Measurements from ENCODE around the gene CT47C1. TPM values are rescaled to one million over a fixed set of nuclear protein-coding genes. Genes with fewer than 3 reads are reported as not detected.
"Not testable (repeated sequence)": the region's sequence is repeated elsewhere in the genome, so short reads cannot be mapped to it uniquely, and the experiment has no call there.

CT47C1 gene
- total RNA-seq, result not detected

GRCh38 chrX:119072744-119073143 lies at the start of gene CT47C1:
TSS of gene CT47C1 (plus strand) at chrX:119072993. CDS start at chrX:119073226, 233 bp downstream.
- Mint-ChIP-seq H3K36me3 (ENCODE audit: low read depth) (no peaks in the 10 kb centered on the region), H3K4me1 (no peaks in the 10 kb centered on the region), H3K9me3 (no peaks in the 10 kb centered on the region), H3K27ac (no peak within 1 kb of the TSS), H3K27me3 (no peaks in the 10 kb centered on the region), H3K4me3 (no peak within 1 kb of the TSS)
- POLR2A ChIA-PET, result no interaction called here
- DNase-seq, result no peak
- CTCF ChIA-PET, result no interaction called here

DNA sequence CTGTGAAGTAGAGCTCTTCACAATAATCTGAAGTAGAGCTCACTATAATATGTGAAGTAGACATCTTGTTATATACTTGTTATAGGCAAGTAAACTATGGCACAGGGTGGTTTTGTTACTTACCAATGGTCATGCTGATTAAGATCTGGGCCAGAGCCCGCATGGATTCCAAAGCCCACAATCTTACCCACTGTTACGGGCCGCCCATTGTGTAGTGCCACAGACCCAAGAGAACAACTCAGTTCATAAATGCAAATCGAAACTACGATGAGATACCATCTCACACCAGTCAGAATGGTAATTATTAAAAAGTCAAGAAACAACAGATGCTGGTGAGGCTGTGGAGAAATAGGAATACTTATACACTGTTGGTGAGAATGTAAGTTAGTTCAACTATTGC lies 46.9 kb upstream of the CT47C1 start:
- no peak for DNase-seq
- POLR2A ChIA-PET, result no interaction called here
- CTCF ChIA-PET, result no interaction called here
- no peaks in the 10 kb centered on the region for H3K36me3 Mint-ChIP-seq (ENCODE audit: low read depth)
- no peak overlapping the region for H3K27ac Mint-ChIP-seq
- H3K4me3 Mint-ChIP-seq, result no peak overlapping the region
- H3K27me3 Mint-ChIP-seq, result no peaks in the 10 kb centered on the region
- H3K9me3 Mint-ChIP-seq, result no peaks in the 10 kb centered on the region
- no peaks in the 10 kb centered on the region for H3K4me1 Mint-ChIP-seq

DNA sequence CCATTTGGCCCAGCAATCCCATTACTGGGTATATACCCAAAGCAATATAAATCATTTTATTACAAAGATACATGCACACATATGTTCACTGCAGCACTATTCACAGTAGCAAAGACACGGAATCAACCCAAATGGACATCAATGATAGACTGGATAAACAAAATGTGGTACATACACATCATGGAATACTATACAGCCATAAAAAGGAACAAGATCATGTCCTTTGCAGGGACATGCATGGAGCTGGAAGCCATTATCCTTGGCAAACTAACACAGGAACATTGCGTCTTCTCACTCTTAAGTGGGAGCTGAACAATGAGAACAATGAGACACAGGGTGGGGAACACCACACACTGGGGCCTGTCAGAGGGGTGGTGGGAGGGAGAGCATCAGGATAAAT lies 46.4 kb upstream of the CT47C1 start:
- H3K36me3 Mint-ChIP-seq (ENCODE audit: low read depth); H3K4me1 Mint-ChIP-seq; DNase-seq; H3K27ac Mint-ChIP-seq; CTCF ChIA-PET; H3K4me3 Mint-ChIP-seq; POLR2A ChIA-PET; H3K27me3 Mint-ChIP-seq; H3K9me3 Mint-ChIP-seq: not testable (repeated sequence)

DNA sequence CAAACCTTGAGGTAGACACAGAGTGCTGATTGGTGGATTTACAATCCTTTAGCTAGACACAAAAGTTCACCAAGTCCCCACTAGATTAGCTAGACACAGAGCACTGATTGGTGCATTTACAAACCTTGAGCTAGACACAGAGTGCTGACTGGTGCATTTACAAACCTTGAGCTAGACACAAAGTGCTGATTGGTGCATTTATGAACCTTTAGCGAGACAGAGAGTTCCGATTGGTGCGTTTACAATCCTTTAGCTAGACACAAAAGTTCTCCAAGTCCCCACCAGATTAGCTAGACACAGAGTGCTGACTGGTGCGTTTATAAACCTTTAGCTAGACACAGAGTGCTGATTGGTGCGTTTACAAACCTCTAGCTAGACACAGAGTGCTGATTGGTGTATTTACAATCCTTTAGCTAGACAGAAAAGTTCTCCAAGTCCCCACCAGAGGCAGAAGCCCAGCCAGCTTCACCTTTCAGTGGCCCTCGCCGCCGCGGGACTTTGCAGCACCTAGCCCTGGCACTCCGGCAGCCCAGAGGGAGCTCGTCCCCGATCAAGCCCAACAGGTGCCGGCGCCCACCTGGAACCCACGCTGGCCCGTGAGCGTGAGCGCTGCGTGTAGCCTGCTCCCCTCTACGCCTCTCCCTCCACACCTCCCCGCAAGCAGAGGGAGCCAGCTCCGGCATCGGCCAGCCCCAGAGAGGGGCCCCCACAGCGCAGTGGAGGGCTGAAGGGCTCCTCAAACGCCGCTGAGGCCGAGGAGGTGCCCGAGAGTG lies 44.6 kb upstream of the CT47C1 start:
- DNase-seq; H3K27me3 Mint-ChIP-seq; H3K27ac Mint-ChIP-seq; H3K9me3 Mint-ChIP-seq; POLR2A ChIA-PET; H3K4me1 Mint-ChIP-seq; H3K4me3 Mint-ChIP-seq; H3K36me3 Mint-ChIP-seq (ENCODE audit: low read depth): not testable (repeated sequence)
- CTCF ChIA-PET, result interaction anchor here (0.8 kb wide), 1 partner anchor 24 kb away, joined by 3 read pairs; no protein-coding TSS in a partner anchor

- no peak overlapping the region for H3K27ac Mint-ChIP-seq
These were observed 44.0 kb upstream of the CT47C1 start for GRCh38 chrX:119028733-119029330.

DNA sequence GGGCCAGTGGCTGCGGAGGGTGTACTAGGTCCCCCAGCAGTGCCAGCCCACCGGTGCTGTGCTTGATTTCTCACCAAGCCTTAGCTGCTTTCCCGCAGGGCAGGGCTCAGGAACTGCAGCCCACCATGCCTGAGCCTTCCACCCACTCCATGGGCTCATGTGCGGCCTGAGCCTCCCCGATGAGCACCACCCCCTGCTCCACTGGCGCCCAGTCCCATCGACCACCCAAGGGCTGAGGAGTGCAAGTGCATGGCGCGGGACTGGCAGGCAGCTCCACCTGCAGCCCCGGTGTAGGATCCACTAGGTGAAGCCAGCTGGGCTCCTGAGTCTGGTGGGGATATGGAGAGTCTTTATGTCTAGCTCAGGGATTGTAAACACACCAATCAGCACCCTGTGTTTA lies 43.1 kb upstream of the CT47C1 start:
- H3K36me3 Mint-ChIP-seq (ENCODE audit: low read depth); H3K27me3 Mint-ChIP-seq; H3K9me3 Mint-ChIP-seq; H3K27ac Mint-ChIP-seq; H3K4me1 Mint-ChIP-seq; CTCF ChIA-PET; POLR2A ChIA-PET; DNase-seq; H3K4me3 Mint-ChIP-seq: not testable (repeated sequence)

More at GRCh38 chrX:119028733-119029330, 44.0 kb upstream of the CT47C1 start:
- POLR2A ChIA-PET, result no interaction called here
- no peaks in the 10 kb centered on the region for H3K9me3 Mint-ChIP-seq
- H3K27me3 Mint-ChIP-seq, result peaks cover 2% of the 10 kb centered on the region
- H3K36me3 Mint-ChIP-seq (ENCODE audit: low read depth), result no peaks in the 10 kb centered on the region
- DNase-seq, result no peak
- no peaks in the 10 kb centered on the region for H3K4me1 Mint-ChIP-seq
- no peak overlapping the region for H3K4me3 Mint-ChIP-seq
- CTCF ChIA-PET, result no interaction called here

GRCh38 chrX:119030990-119031389 lies 41.8 kb upstream of the CT47C1 start:
- no peaks in the 10 kb centered on the region for H3K4me1 Mint-ChIP-seq
- H3K4me3 Mint-ChIP-seq, result no peak overlapping the region
- H3K36me3 Mint-ChIP-seq (ENCODE audit: low read depth), result no peaks in the 10 kb centered on the region
- peaks cover 2% of the 10 kb centered on the region for H3K27me3 Mint-ChIP-seq
- DNase-seq, result no peak
- peaks cover 2% of the 10 kb centered on the region for H3K9me3 Mint-ChIP-seq
- POLR2A ChIA-PET, result no interaction called here
- no peak overlapping the region for H3K27ac Mint-ChIP-seq
- CTCF ChIA-PET, result no interaction called here

GRCh38 chrX:119036107-119037029 lies 36.4 kb upstream of the CT47C1 start:
- Mint-ChIP-seq H3K9me3 (peaks cover 2% of the 10 kb centered on the region), H3K4me3 (no peak overlapping the region), H3K36me3 (ENCODE audit: low read depth) (no peaks in the 10 kb centered on the region), H3K27ac (no peak overlapping the region), H3K27me3 (peaks cover 2% of the 10 kb centered on the region), H3K4me1 (no peaks in the 10 kb centered on the region)
- POLR2A ChIA-PET, result no interaction called here
- CTCF ChIA-PET, result no interaction called here
- DNase-seq, result no peak

DNA sequence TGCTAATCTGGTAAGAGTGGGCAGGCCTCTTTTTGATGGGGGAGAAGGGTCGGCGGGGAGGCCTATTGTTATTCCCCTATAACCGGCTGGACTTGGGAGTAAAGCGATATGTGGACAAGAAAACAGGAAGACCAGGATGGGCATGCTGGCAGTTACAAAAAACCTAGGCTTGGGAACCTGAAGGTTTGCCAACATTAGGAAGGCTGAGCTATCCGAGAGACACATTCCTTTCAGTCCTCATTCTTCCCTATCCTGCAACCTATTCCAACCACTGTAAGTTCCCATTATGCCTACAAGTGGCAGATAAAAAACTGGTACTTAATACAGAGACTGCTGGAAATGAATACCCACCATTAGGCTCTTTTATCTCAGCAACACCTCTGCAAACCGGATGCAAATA lies 32.4 kb upstream of the CT47C1 start:
- Mint-ChIP-seq H3K27ac (no peak overlapping the region), H3K4me3 (no peak overlapping the region), H3K9me3 (no peaks in the 10 kb centered on the region), H3K27me3 (no peaks in the 10 kb centered on the region), H3K4me1 (no peaks in the 10 kb centered on the region), H3K36me3 (ENCODE audit: low read depth) (no peaks in the 10 kb centered on the region)
- DNase-seq, result no peak
- POLR2A ChIA-PET, result no interaction called here
- CTCF ChIA-PET, result no interaction called here

DNA sequence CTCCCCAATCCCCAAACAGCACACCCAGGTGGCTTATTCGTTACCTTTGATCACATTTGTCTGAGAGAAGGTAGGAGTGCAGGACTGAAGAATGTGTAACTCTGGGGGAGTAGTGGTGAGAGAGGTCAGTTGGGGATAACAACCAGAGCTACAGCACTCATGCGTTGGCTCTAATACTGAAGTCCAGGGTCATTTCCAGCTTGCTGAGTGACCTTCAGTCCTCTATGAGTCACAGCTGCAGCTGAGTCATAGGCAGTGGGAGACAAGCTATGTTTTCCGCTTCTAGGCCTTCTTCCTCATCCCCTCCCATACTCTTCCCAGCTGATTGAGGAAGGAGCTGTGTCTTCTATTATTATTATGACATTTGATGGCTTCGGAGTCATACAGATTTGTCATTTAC lies 31.6 kb upstream of the CT47C1 start:
- no peaks in the 10 kb centered on the region for H3K36me3 Mint-ChIP-seq (ENCODE audit: low read depth)
- H3K4me1 Mint-ChIP-seq, result no peaks in the 10 kb centered on the region
- H3K27ac Mint-ChIP-seq, result no peak overlapping the region
- no peaks in the 10 kb centered on the region for H3K27me3 Mint-ChIP-seq
- CTCF ChIA-PET, result no interaction called here
- no peak overlapping the region for H3K4me3 Mint-ChIP-seq
- POLR2A ChIA-PET, result no interaction called here
- no peak for DNase-seq
- no peaks in the 10 kb centered on the region for H3K9me3 Mint-ChIP-seq

DNA sequence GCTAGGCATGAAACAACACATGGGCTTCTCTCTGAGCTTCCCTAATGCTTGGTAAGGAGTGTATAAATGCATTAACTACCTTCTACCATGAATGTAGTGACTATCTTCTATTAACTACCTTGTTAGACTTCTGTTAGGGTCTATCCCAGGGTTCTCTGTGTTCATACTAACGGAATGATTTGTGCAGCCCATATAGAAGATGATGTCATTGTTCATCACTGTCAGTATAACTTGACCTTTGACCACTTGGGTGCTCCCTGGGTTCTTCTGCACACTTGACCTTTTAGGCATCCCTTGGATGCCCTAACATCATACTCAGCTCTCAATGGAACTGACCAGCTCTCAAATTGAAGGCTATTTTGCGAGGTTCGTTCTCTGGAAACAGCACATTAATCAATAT lies 30.8 kb upstream of the CT47C1 start:
- Mint-ChIP-seq H3K27me3 (no peaks in the 10 kb centered on the region), H3K4me1 (no peaks in the 10 kb centered on the region), H3K4me3 (no peak overlapping the region), H3K27ac (no peak overlapping the region), H3K9me3 (no peaks in the 10 kb centered on the region), H3K36me3 (ENCODE audit: low read depth) (no peaks in the 10 kb centered on the region)
- POLR2A ChIA-PET, result no interaction called here
- CTCF ChIA-PET, result no interaction called here
- DNase-seq, result no peak

GRCh38 chrX:119042996-119043395 lies 29.8 kb upstream of the CT47C1 start:
- CTCF ChIA-PET, result no interaction called here
- Mint-ChIP-seq H3K36me3 (ENCODE audit: low read depth) (no peaks in the 10 kb centered on the region), H3K9me3 (no peaks in the 10 kb centered on the region), H3K27ac (no peak overlapping the region), H3K4me3 (no peak overlapping the region), H3K4me1 (no peaks in the 10 kb centered on the region), H3K27me3 (no peaks in the 10 kb centered on the region)
- POLR2A ChIA-PET, result no interaction called here
- DNase-seq, result no peak

GRCh38 chrX:119045884-119046283 lies 26.9 kb upstream of the CT47C1 start:
- peaks cover 3% of the 10 kb centered on the region for H3K27me3 Mint-ChIP-seq
- H3K9me3 Mint-ChIP-seq, result no peaks in the 10 kb centered on the region
- no peaks in the 10 kb centered on the region for H3K36me3 Mint-ChIP-seq (ENCODE audit: low read depth)
- POLR2A ChIA-PET, result no interaction called here
- no peak overlapping the region for H3K4me3 Mint-ChIP-seq
- CTCF ChIA-PET, result no interaction called here
- no peak overlapping the region for H3K27ac Mint-ChIP-seq
- H3K4me1 Mint-ChIP-seq, result no peaks in the 10 kb centered on the region
- DNase-seq, result no peak
